ENCODE data around the gene HMGXB3. TPM values are rescaled to one million over a fixed set of nuclear protein-coding genes. Genes with fewer than 3 reads are reported as not detected.

Gene HMGXB3
- total RNA-seq, 2 experiments from 2014 or later: 27.4 to 29.3 TPM

- H3K4me1 Mint-ChIP-seq (ENCODE audit: low read depth): no peaks in the 10 kb centered on the region
- Histone ChIP-seq H3K27ac (ENCODE audit: low read depth in 1 of 2, low read length in 2 of 2) (no peak overlapping the region), H3K36me3 (ENCODE audit: insufficient read depth, low read length) (no peaks in the 10 kb centered on the region), H3K9me3 (ENCODE audit: control insufficient read depth in 1 of 2, insufficient read depth in 1 of 2, low read length in 2 of 2) (no peaks in the 10 kb centered on the region), H3K4me3 (ENCODE audit: low read length) (no peak overlapping the region), H3K4me1 (ENCODE audit: insufficient read depth, low read length) (no peaks in the 10 kb centered on the region), H3K27me3 (ENCODE audit: control insufficient read depth in 1 of 2, insufficient read depth in 2 of 2, low read length in 2 of 2) (peaks cover 0 to 3% of the 10 kb centered on the region in 2 experiments)
- no peaks in the 10 kb centered on the region for H3K36me3 Mint-ChIP-seq (ENCODE audit: low read depth)
- H3K27me3 Mint-ChIP-seq: peaks cover 4% of the 10 kb centered on the region
- TF ChIP-seq, protein P1, sequence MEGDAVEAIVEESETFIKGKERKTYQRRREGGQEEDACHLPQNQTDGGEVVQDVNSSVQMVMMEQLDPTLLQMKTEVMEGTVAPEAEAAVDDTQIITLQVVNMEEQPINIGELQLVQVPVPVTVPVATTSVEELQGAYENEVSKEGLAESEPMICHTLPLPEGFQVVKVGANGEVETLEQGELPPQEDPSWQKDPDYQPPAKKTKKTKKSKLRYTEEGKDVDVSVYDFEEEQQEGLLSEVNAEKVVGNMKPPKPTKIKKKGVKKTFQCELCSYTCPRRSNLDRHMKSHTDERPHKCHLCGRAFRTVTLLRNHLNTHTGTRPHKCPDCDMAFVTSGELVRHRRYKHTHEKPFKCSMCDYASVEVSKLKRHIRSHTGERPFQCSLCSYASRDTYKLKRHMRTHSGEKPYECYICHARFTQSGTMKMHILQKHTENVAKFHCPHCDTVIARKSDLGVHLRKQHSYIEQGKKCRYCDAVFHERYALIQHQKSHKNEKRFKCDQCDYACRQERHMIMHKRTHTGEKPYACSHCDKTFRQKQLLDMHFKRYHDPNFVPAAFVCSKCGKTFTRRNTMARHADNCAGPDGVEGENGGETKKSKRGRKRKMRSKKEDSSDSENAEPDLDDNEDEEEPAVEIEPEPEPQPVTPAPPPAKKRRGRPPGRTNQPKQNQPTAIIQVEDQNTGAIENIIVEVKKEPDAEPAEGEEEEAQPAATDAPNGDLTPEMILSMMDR (IDR thresholded peaks at IDR 0.05): no peak
- ATAC-seq (ENCODE audit: poor library complexity) (no peak), DNase-seq (no peak)
- H3K27ac Mint-ChIP-seq: no peak overlapping the region
- intact Hi-C loops (cut with DNase I, micrococcal nuclease): no loop called here
- CTCF ChIA-PET: interaction anchor here (0.7 kb wide), 1 partner anchor 298 kb away, joined by 3 read pairs; no protein-coding TSS in a partner anchor
- no peaks in the 10 kb centered on the region for H3K9me3 Mint-ChIP-seq
- no peak overlapping the region for H3K4me3 Mint-ChIP-seq
- POLR2A ChIA-PET: no interaction called here
Measured at GRCh38 chr5:150073677-150074076, 73.1 kb downstream of the HMGXB3 start.

- H3K4me3 Mint-ChIP-seq: no peak overlapping the region
- H3K4me1 Mint-ChIP-seq (ENCODE audit: low read depth): no peaks in the 10 kb centered on the region
- H3K36me3 ChIP-seq (ENCODE audit: insufficient read depth, low read length): no peaks in the 10 kb centered on the region
- ATAC-seq (ENCODE audit: poor library complexity): no peak
- CTCF ChIA-PET: no interaction called here
- no peaks in the 10 kb centered on the region for H3K9me3 ChIP-seq (ENCODE audit: control insufficient read depth in 1 of 2, insufficient read depth in 1 of 2, low read length in 2 of 2)
- no peaks in the 10 kb centered on the region for H3K36me3 Mint-ChIP-seq (ENCODE audit: low read depth)
- H3K4me3 ChIP-seq (ENCODE audit: low read length): no peak overlapping the region
- H3K27me3 ChIP-seq (ENCODE audit: control insufficient read depth in 1 of 2, insufficient read depth in 2 of 2, low read length in 2 of 2): peaks cover 0 to 3% of the 10 kb centered on the region in 2 experiments
- POLR2A ChIA-PET: no interaction called here
- H3K27ac ChIP-seq (ENCODE audit: low read depth in 1 of 2, low read length in 2 of 2): no peak overlapping the region
- H3K9me3 Mint-ChIP-seq: no peaks in the 10 kb centered on the region
- no peak for DNase-seq
- intact Hi-C loops (cut with DNase I, micrococcal nuclease): no loop called here
- TF ChIP-seq, protein P1 (IDR thresholded peaks at IDR 0.05): no peak
- H3K27me3 Mint-ChIP-seq: peaks cover 12% of the 10 kb centered on the region
- H3K27ac Mint-ChIP-seq: no peak overlapping the region
- H3K4me1 ChIP-seq (ENCODE audit: insufficient read depth, low read length): no peaks in the 10 kb centered on the region
Measured at GRCh38 chr5:150075233-150075632, 74.7 kb downstream of the HMGXB3 start.

GRCh38 chr5:150075806-150076205 is 75.3 kb downstream of the HMGXB3 start:
- TF ChIP-seq, protein P1 (IDR thresholded peaks at IDR 0.05): no peak
- H3K9me3 ChIP-seq (ENCODE audit: control insufficient read depth in 1 of 2, insufficient read depth in 1 of 2, low read length in 2 of 2): no peaks in the 10 kb centered on the region
- H3K27me3 ChIP-seq (ENCODE audit: control insufficient read depth in 1 of 2, insufficient read depth in 2 of 2, low read length in 2 of 2): peaks cover 0 to 3% of the 10 kb centered on the region in 2 experiments
- no peak overlapping the region for H3K4me3 ChIP-seq (ENCODE audit: low read length)
- H3K36me3 ChIP-seq (ENCODE audit: insufficient read depth, low read length): no peaks in the 10 kb centered on the region
- Mint-ChIP-seq H3K4me3 (no peak overlapping the region), H3K9me3 (no peaks in the 10 kb centered on the region), H3K27me3 (peaks cover 12% of the 10 kb centered on the region), H3K4me1 (ENCODE audit: low read depth) (no peaks in the 10 kb centered on the region), H3K36me3 (ENCODE audit: low read depth) (no peaks in the 10 kb centered on the region), H3K27ac (no peak overlapping the region)
- H3K27ac ChIP-seq (ENCODE audit: low read depth in 1 of 2, low read length in 2 of 2): no peak overlapping the region
- intact Hi-C loops (cut with DNase I, micrococcal nuclease): no loop called here
- POLR2A ChIA-PET: no interaction called here
- CTCF ChIA-PET: no interaction called here
- H3K4me1 ChIP-seq (ENCODE audit: insufficient read depth, low read length): no peaks in the 10 kb centered on the region
- DNase-seq (no peak), ATAC-seq (ENCODE audit: poor library complexity) (no peak)

Data from CD4-positive, alpha-beta T cell (primary cell).